Osteocyte (in vitro differentiated cells): Measurements from ENCODE around the gene SLC1A2. TPM values are rescaled to one million over a fixed set of nuclear protein-coding genes. Genes with fewer than 3 reads are reported as not detected.

Experiments
- DNase-seq: peaks from one replicate; pipeline ENCODE4 v3.0.0; 2021; ENCODE audit warnings: mixed read lengths; ENCODE audit not compliant: unreplicated experiment; ENCODE audit errors: extremely low spot score
- H3K27ac Mint-ChIP-seq: one replicate; pipeline ENCODE4 v1.8.0; 2021; ENCODE audit warnings: mild to moderate bottlenecking, mixed read lengths; ENCODE audit not compliant: unreplicated experiment
- H3K27me3 Mint-ChIP-seq: one replicate; pipeline ENCODE4 v1.8.0; 2021; ENCODE audit warnings: mixed read lengths; ENCODE audit not compliant: unreplicated experiment
- H3K36me3 Mint-ChIP-seq: one replicate; pipeline ENCODE4 v1.8.0; 2021; ENCODE audit warnings: mixed read lengths; ENCODE audit not compliant: unreplicated experiment
- H3K4me1 Mint-ChIP-seq: one replicate; pipeline ENCODE4 v1.8.0; 2021; ENCODE audit warnings: mixed read lengths; ENCODE audit not compliant: unreplicated experiment
- H3K4me3 Mint-ChIP-seq: one replicate; pipeline ENCODE4 v1.8.0; 2021; ENCODE audit warnings: mild to moderate bottlenecking, moderate library complexity, mixed read lengths; ENCODE audit not compliant: unreplicated experiment
- H3K9me3 Mint-ChIP-seq: one replicate; pipeline ENCODE4 v1.8.0; 2021; ENCODE audit warnings: mixed read lengths; ENCODE audit not compliant: unreplicated experiment
- total RNA-seq: library from RNA; stranded (reverse); gene quantifications from 2 replicates; pipeline ENCODE4 v1.2.1, GENCODE V29; 2021
- TF ChIP-seq, protein P1 (sequence below): fragments of 200-600 bp; sonication (generic); IDR thresholded peaks from 2 replicates; pipeline ENCODE4 v1.5.0; 2021; ENCODE audit warnings: antibody characterized with exemption, mild to moderate bottlenecking, moderate library complexity

The SLC1A2 gene
- total RNA-seq, 1 donor from 2014 or later, result 0.32 TPM

DNA sequence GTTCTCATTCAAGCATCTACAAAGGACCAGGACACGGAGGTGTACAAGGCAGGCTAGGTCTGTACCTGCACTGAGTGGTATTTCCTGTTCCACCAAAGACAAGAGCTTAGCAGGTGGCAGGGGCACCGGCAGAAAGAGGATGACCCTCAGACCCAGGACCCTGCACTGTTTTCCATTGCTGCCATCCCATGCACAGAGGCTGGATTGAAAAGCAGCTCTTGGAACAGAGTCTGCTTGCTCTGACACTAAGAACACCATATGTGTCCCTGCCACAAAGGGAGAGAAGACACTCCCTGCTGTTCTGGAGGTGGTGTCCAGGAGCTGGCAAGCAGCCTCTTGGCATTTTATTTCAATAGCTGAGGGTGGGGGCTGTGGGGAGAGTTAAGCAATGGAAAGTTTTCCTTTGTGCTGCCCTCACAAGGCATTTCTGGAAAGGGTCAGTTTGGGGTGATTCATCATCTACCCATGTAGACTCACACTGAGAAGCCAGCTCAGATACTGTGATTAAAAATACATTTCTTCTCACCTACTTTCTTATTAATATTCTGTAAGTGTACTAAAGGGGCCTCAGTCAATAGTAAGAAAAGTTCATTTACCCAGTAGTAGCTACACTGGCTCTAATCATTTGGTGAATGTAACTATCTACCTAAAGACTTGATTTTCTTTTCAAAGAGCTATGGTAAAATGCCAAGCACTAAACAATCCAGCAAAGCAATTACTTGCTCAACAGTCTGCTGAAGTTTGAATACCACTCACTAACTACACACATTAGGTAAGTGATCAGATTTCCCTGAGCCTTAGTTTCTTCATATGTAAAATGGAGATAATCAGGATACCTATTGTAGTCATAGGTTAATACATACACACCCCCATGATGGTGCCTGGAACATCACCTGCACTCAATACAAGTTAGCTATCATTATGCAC lies 55.2 kb downstream of the SLC1A2 start:
- TF ChIP-seq, protein P1, sequence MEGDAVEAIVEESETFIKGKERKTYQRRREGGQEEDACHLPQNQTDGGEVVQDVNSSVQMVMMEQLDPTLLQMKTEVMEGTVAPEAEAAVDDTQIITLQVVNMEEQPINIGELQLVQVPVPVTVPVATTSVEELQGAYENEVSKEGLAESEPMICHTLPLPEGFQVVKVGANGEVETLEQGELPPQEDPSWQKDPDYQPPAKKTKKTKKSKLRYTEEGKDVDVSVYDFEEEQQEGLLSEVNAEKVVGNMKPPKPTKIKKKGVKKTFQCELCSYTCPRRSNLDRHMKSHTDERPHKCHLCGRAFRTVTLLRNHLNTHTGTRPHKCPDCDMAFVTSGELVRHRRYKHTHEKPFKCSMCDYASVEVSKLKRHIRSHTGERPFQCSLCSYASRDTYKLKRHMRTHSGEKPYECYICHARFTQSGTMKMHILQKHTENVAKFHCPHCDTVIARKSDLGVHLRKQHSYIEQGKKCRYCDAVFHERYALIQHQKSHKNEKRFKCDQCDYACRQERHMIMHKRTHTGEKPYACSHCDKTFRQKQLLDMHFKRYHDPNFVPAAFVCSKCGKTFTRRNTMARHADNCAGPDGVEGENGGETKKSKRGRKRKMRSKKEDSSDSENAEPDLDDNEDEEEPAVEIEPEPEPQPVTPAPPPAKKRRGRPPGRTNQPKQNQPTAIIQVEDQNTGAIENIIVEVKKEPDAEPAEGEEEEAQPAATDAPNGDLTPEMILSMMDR, result no peak
- H3K9me3 Mint-ChIP-seq, result no peaks in the 10 kb centered on the region
- peaks cover 73% of the 10 kb centered on the region for H3K4me1 Mint-ChIP-seq
- H3K36me3 Mint-ChIP-seq, result no peaks in the 10 kb centered on the region
- H3K27ac Mint-ChIP-seq, result peak overlapping the region; percentile 85
- H3K27me3 Mint-ChIP-seq, result no peaks in the 10 kb centered on the region
- peak; percentile 88 for DNase-seq
- no peak overlapping the region for H3K4me3 Mint-ChIP-seq

GRCh38 chr11:35363246-35363801 lies 56.0 kb downstream of the SLC1A2 start:
- DNase-seq, result no peak
- Mint-ChIP-seq H3K36me3 (no peaks in the 10 kb centered on the region), H3K4me1 (peaks cover 70% of the 10 kb centered on the region), H3K9me3 (no peaks in the 10 kb centered on the region), H3K27me3 (no peaks in the 10 kb centered on the region), H3K4me3 (no peak overlapping the region), H3K27ac (peak overlapping the region; percentile 85)
- TF ChIP-seq, protein P1, result no peak

GRCh38 chr11:35362521-35362980 lies 56.8 kb downstream of the SLC1A2 start:
- Mint-ChIP-seq H3K9me3 (no peaks in the 10 kb centered on the region), H3K4me1 (peaks cover 67% of the 10 kb centered on the region), H3K4me3 (no peak overlapping the region), H3K27me3 (no peaks in the 10 kb centered on the region), H3K36me3 (no peaks in the 10 kb centered on the region), H3K27ac (peak overlapping the region; percentile 85)
- DNase-seq, result no peak
- TF ChIP-seq, protein P1, result peak; percentile 39

GRCh38 chr11:35360055-35360530 lies 59.3 kb downstream of the SLC1A2 start:
- TF ChIP-seq, protein P1, result no peak
- no peak for DNase-seq
- no peaks in the 10 kb centered on the region for H3K9me3 Mint-ChIP-seq
- no peaks in the 10 kb centered on the region for H3K27me3 Mint-ChIP-seq
- H3K4me1 Mint-ChIP-seq, result peaks cover 51% of the 10 kb centered on the region
- no peaks in the 10 kb centered on the region for H3K36me3 Mint-ChIP-seq
- H3K27ac Mint-ChIP-seq, result no peak overlapping the region
- H3K4me3 Mint-ChIP-seq, result no peak overlapping the region
